NB4 (cell line): Measurements from ENCODE around the gene MACC1.

Experiments used
- DNase-seq: peaks from one replicate; pipeline ENCODE4 v3.0.0; 2010; ENCODE audit warnings: low read depth
- H3K4me3 ChIP-seq: one replicate; pipeline ENCODE4 v1.5.1; 2011; ENCODE audit warnings: mild to moderate bottlenecking, low read depth, low read length, moderate library complexity
- CTCF ChIP-seq: IDR thresholded peaks from one replicate; pipeline ENCODE4 v1.5.1; 2012; ENCODE audit warnings: low read depth, low read length
- MYC ChIP-seq: IDR thresholded peaks from 2 replicates; pipeline ENCODE4 v1.6.1; 2011; ENCODE audit warnings: low read depth, low read length
- POLR2A ChIP-seq: IDR thresholded peaks from 2 replicates; pipeline ENCODE4 v1.6.1; 2011; ENCODE audit warnings: mild to moderate bottlenecking; ENCODE audit not compliant: insufficient read length; ENCODE audit errors: extremely low read depth
- TF ChIP-seq, protein P1 (sequence below): IDR thresholded peaks from 2 replicates; pipeline ENCODE4 v1.6.1; 2011; ENCODE audit warnings: low read depth, low read length

Gene MACC1

GRCh38 chr7:20220921-20221547, 3.9 kb upstream of the MACC1 start:
- peak overlapping the region; percentile 26 for H3K4me3 ChIP-seq
- TF ChIP-seq, protein P1, sequence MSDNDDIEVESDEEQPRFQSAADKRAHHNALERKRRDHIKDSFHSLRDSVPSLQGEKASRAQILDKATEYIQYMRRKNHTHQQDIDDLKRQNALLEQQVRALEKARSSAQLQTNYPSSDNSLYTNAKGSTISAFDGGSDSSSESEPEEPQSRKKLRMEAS: 0 out of 2 replicates have a peak, but pooled peaks have one; percentile 13
- TF ChIP-seq MYC (peak; percentile 35), POLR2A (no peak), CTCF (peak; percentile 3)
- DNase-seq: peak; percentile 94

GRCh38 chr7:20220293-20220761, 3.1 kb upstream of the MACC1 start:
- peak overlapping the region; percentile 26 for H3K4me3 ChIP-seq

DNA sequence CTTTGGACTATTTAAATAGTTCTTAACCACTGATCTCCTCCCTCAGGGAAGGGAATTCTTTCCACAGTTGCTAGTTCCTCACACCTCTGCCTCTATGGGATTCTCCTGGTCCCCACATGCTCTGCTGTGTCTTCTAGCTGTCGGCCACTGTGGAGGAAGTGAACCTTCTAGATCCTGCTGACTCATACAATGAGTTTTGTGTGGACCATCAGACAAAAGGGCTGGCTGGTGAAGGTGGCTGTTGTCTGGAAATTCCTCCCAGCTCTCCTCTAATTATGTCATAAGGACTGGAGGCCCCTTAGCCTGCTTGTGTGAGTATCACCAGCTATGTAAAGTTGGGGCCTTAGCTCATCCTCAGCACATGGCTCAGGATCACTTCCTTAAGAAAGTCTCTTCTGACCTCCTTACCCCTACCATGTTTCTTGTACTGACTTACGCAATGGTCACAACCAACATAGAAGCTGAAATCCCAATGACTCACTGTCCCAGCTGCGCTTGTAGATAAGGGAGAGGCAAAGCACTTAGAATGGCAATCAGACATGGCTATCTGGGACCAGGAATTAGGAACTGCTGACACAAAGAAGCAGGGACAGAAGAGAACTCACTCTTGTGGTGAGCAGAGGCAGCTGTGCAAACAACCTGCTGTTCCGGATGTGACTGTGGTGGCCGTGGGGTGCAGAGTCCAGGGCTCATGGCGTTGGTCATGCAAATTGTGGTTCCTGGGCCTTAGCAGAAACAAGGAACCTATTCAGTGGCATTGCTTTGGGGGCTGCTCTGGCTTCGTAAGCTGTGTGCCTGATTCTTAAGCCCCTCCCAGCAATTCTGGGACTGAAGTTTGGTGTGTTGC, 2.5 kb upstream of the MACC1 start:
- H3K4me3 ChIP-seq: no peak overlapping the region
- peak; percentile 21 for TF ChIP-seq POLR2A
- no peak for TF ChIP-seq CTCF
- TF ChIP-seq, protein P1: peak; percentile 86
- peak; percentile 93 for TF ChIP-seq MYC
- peak; percentile 100 for DNase-seq

More at GRCh38 chr7:20220293-20220761, 3.1 kb upstream of the MACC1 start:
- peak; percentile 66; the same call in 1 of the 2 replicates for TF ChIP-seq MYC
- TF ChIP-seq CTCF: no peak
- TF ChIP-seq POLR2A: no peak
- TF ChIP-seq, protein P1: peak; percentile 58
- DNase-seq: peak; percentile 67

DNA sequence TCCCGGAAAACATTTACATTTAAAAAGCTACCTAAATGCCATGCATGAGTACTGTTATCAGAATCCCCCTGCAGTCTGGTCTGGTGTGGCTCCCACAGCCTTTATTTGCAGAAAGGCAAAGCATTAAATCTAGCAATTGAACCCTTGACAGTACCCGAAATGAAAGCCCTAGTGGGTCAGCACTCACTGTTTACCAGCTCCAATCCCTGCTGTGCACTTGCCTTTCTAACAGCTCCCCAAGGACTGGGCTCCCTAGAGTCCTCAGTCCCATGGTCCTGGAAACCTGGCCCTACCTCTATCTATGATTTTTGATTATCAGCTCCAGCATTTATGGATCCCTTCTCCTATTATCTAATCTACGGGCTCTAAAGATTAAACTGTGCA, 1.9 kb upstream of the MACC1 start:
- DNase-seq: no peak
- no peak overlapping the region for H3K4me3 ChIP-seq

More for the DNA sequence above, 1.9 kb upstream of the MACC1 start:
- TF ChIP-seq CTCF (no peak), MYC (no peak), POLR2A (no peak)
- TF ChIP-seq, protein P1: no peak
